Stimulated activated CD8-positive, alpha-beta memory T cell treated with anti-CD3 and anti-CD28 coated beads, Interleukin-7, amount 100 ng/mL, for 1 hour (primary cell): Measurements from ENCODE around the gene CCL11.

Experiments used
- DNase-seq, 2 donors: peaks; one replicate each; pipeline ENCODE4 v3.0.0-alpha.2; 2020; ENCODE audit warnings: low read depth in 2 of 2

CCL11 gene

DNA sequence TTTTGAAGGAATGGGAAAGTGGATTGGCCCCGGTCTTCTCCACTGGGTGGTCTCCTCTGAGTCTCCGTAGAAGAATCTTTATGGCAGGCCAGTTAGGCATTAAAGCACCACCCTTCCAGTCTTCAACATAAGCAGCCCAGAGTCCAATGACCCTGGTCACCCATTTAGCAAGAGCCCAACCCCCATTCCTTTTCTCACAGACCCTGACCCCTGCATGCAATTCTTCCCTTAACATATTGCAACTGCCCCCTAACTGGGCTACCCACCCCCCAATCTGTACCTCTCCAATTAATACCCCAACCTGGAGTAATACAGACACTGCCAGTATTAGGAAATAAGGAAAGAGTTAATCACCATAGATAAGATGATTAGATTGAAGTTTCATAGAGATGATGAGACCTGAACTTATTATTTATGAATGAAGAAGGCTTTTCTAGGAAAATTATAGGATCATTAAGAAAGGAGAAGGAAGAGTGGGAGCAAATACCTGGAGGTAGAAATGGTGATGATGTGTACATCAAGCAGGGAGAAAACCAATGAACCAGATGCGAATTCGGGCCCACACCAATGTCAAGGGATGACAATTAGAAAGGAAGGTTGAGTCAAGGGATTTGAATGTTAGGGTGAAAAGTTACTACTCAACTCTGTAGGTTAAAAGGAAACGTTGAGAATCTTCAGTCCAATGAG, 28.1 kb upstream of the CCL11 start:
- DNase-seq: no peak

DNA sequence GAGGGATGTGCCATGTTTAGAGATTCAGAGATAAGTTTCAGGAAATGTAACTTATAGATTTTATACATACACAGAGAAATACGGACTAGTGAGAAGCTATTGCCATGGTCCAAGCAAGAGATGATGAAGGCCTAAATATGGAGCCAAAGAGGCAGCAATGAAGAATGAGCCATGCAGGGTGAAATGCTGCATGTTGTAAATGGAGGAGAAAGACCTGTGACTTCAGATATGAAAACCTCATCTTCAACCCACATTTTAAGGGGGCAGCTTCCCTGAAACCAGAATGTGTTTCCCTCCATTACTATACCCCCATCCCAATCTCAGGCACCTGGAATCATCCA, 27.6 kb upstream of the CCL11 start:
- no peak for DNase-seq

DNA sequence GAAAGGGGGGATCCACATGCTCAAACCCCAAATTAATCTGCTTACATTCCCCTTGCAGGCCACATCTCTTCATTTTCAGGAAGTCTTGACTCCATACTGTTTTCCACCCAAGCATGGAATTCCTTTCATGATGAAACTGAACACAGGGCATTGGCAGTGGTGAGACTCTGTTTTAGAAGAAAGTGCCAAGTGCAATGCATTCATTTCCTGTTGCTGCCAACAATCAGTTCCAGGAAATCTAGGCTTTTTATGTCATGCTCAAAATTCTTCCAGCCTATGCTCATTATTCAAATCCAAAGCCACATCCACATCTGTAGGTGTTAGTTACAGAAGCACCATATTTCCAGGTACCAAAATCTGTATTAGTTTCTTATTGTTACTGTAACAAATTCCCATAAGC, 26.4 kb upstream of the CCL11 start:
- no peak for DNase-seq

DNA sequence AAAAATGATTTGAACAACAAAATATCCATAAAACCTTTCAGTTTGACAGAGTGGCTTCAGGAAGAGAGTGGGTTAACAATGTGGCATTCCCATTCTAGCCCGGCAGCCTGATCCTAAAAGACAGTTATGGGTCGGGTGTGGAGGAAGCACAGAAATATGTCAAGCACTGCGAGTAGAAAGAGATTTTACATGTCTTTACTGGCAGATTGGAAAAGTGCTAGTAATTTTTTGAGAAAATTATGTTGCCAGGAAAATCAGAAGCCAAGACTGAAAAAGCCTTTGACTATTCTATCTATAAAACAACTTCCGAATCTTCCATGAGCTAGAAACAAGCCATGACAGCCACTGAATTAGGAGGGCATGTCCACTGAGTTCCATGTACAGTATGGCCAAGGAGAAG, 24.7 kb upstream of the CCL11 start:
- no peak for DNase-seq

DNA sequence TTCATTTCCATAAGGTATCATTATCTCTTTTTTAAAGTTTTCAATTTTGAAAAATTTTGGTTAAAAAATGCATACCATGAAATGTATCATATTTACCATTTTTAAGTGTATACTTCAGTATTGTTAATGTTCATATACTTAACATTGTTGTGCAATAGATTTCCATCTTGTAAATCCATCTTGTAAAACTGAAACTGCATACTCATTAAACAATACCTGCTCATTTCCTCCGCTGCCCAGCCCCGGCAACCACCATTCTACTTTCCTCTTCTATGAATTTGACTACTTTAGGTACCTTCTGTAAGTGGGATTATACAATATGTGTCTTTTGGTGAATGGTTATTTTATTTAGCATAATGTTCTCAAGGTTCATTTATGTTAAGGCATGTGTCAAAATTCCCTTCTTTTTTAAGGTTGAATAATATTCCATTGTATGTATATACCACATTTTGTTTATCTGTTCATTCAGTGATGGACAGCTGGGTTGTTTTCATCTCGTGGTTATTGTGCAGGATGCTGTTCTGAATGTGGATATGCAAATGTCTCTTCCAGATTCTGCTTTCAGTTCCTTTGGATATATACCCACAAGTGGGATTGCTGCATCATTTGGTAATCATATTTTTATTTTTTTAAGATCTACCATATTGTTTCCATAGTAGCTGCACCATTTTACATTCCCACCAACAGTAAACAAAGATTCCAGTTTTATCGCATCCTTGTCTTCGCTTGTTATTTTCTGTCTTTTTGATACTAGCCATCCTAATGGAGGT, 23.8 kb upstream of the CCL11 start:
- DNase-seq: no peak

DNA sequence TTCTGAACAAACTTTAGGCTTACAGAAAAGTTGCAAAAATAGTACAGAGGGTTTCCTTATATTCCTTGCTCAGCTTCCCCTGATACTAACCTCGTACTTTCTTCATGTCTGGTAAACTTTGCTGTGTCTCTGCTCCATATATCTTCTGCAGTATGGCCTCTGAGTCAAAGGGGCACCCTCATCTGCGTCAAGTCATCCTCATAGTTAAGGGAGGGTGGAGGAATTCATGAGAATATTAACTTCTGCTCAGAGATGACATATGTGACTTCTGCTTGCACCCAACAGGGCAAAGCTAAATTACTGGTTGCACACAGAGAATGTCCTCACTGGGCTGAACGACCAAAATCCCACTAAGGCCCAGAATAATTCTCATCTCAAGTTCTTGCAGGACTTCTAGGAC, 19.8 kb upstream of the CCL11 start:
- DNase-seq: no peak

DNA sequence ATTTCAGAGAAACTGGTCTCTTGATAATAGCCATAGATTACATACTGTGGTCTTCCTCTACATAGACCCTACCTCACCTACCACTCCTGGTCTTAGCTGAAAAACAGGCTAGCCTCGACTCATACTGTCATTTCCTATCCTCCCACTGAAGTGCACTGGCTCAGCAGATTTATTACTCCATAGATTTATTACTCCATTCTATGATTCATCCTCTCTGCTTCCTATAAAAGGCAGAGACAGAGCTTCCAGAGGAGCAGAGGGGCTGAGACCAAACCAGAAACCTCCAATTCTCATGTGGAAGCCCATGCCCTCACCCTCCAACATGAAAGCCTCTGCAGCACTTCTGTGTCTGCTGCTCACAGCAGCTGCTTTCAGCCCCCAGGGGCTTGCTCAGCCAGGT, 15.6 kb upstream of the CCL11 start, which contains the start of gene CCL7:
Gene CCL7, plus strand, starts transcription at position 253 of the 400 bp plus-strand sequence. Its CDS starts 70 bp downstream, at position 323.
- no peak for DNase-seq

DNA sequence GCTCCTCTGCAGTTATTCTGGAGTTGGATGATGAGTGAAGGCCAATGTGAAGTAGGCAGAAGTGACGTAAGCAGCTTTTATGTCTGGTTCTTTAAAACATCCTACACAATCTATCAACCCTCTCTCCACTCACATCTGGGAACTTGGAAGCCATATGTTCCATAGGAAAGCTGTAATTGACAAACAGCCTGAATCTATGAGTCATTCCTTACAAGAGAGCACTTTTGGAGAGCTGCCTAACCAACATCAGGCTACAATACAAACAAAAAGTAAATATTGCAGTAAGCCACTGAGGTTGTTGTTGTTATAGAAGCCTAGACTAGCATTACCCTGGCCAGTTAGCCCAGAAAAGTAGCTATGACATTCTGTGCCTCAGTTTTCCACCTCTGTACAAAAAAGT, 9.7 kb upstream of the CCL11 start:
- DNase-seq: no peak

DNA sequence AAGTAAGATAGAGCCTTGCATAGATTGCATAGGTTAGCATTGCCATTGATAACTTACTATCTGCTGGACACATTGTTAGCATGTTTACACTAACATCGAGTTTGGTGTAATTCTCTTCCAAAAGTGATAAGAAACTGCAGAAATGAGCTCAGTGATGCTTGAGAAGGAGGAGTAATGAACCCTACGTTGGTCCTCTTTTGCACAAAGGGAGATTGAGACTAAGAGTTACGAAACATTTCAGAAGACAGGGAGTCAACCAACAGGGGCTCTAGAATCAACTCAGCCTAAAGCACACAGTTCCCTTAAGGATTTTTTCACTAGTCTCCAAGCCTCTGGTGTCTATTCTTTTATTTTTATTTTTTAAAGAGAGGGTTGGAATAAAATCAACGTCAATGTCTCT, 8.7 kb upstream of the CCL11 start:
- no peak for DNase-seq

DNA sequence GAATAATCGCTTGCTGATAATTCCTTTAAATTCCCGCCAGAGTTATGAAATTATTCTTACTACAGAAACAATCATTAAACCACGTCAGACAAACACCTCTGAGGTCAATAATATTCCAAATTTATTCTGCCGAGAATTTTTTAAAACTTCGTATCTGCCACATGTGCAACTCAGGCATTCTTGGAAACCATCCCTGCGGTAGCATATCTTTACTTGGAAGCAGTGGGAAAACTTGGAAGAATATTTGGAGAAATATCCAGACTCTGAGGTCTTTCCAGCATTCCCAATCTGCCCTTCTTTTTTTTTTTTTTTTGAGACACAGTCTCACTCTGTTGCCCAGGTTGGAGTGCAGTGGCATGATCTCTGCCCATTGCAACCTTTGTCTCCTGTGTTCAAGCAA, 2.0 kb upstream of the CCL11 start:
- DNase-seq: no peak

DNA sequence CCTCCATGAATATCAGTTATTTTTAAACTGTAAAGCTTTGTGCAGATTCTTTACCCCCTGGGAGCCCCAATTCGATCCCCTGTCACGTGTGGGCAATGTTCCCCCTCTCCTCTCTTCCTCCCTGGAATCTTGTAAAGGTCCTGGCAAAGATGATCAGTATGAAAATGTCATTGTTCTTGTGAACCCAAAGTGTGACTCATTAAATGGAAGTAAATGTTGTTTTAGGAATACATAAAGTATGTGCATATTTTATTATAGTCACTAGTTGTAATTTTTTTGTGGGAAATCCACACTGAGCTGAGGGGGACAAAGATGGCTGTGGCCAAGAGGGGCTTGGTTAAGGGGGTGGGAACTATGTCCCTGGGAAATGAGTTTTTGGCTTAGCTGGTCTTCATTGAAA, 2.3 kb downstream of the CCL11 start:
- no peak for DNase-seq

DNA sequence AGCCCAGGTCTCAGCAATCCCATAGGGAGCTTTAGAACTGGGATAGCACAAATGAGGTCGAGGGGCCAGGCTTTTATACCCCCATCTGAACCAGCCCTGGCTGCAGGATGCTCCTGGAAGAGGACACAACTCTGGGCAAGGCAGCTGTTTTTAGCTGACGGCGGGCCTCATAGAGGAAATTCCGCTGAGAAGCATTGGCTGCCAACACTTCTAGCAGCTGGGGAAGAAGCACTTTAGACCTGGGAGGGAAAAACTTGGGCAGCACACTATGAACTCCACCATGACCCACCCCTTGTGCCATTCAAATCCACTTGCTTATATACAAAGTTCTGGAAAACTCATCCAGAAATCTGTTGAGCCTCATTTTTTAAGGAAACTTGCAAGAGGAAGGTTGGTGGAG, 5.0 kb downstream of the CCL11 start:
- DNase-seq: no peak

DNA sequence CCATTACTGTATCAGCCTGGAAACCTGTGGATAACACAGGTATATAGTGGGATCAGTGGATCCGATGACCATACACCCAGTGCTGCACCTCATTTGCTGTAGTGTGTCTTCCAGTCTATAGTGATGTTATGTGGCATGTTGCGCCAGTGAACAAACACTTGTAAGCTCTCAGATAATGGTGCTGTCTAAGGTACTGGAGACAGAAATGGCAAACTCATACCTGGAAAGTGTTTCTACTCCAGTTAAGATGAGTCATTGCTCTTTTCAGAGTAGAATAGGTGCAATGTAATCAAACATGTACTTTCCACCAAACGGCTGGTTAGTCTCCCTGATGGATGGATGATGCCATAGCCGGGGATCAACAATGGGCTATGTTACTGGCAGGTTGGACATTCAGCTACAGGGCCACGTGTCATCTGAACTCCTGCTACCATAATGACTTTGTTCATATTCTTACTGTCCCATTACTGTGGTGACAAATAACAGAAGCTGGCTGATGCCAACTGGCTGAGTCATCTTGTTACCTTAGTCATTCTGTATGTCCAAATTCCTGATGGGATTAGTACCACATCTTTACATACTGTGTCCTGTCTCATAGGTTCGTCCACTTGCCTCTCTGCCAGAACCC, 6.3 kb downstream of the CCL11 start:
- no peak for DNase-seq

DNA sequence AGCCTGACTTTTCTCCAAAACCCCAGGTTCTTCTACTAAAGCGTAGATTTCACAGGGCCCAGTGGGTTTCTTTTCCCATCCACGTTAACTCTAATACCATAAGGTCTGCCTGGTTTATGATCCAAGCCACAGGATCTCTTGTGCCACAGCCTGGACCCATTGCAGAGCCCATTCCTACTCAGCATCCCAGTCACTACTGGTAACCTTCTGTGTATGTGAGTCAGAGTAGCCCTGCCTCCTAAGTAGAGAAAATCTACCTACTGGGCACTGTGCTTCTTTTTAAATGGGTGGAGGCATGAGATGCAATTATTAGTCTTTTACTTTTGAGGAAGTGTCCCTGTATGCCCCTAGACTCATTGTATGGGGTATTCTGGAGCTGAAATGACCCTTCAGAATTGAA, 13.5 kb downstream of the CCL11 start:
- DNase-seq: no peak

DNA sequence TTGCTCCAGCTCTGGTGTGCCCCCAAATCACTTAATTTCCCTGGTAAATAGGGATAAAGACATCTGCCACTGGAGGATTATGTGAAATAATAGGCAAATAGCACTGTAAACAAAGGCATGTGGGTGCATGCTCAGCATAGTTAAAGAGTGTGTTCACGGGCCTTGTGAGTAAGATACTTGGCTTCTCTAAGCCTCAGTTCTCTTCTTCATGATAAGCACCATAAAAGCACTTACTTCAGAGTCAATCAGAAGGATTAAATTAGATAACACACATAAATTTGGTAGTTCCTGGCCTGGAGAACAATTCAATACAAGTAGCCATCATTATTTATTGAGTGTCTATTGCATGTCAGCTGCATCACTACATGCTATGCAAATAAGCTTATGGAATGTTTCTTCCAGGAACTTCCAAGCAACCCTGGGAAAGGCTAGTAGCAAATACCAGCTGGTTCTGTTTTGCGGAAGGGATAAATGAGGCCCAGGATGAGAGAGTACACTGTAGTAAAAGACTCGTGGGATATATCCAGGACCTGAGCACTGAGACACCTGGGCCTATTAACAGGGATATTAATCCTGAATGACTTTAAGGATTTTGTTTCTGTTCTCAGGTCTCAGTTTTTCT, 14.5 kb downstream of the CCL11 start:
- no peak for DNase-seq

DNA sequence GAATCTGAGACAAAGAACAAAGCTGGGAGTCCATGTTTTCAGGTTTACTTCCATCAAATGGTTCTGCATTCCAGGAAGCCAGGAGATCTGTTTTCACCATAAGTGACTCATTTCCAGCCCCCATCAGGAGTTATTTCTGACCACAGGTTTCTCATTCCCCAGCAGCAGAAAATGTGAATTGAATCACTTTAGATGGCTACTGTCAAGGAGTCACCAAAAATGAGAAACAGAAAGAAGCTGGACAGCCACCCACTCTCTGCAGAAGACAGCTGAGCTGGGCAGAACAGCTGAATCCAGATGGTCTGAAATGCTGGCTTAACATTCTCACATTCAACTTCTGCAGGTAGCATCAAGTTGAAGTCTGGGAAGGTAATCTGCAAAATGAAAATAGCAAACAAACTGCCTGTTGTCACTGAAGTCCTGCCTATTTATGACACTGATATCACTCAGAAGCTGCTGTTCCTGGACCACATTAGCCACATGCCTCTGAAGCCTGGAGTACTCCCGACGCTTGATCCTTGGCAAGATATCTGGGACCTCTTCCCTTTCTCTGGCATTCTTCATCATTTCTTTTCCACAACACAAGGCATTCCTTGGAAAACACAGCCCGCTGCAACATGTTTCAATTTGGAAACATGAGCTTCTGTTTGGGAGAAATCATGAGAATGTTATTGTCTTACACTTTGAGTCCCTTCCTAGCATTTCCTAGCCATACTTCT, 15.3 kb downstream of the CCL11 start:
- DNase-seq: no peak

DNA sequence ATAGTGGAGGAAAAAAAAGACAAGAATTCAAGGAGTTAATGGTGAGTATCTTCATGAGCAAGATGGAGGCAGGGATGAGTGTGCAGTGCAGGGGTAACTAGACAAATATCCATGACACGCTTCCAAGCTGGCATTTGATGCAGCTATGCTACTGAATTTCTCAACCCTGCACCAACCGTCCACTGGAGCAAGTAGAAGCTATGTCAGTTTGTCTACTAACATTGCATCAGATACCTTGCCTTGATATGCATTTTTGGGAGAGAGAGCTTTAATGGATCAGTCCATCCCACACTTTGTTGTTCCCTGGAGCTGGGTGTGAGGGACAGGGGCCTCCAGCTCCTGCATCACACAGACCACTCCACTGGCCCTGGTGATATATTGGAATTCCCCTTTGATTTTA, 16.4 kb downstream of the CCL11 start:
- no peak for DNase-seq

DNA sequence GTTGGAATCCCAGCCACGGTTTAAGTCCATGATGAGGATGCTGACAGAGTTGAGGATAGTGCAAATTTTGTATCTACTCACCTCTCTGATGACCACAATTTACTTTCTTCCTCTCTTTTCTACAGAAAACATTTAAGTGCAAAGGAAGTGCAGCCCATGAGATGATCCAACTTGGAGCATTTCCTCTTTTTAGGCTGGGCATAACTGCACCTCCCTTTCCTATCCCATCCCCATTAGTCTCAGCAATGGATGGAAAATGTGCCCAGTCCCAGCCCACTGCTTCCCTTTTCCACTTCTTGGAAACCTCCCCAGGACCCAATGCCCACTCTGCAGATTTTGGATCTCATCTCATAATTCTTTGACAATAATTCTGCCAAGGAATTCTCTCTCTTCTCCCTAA, 17.1 kb downstream of the CCL11 start:
- no peak for DNase-seq

DNA sequence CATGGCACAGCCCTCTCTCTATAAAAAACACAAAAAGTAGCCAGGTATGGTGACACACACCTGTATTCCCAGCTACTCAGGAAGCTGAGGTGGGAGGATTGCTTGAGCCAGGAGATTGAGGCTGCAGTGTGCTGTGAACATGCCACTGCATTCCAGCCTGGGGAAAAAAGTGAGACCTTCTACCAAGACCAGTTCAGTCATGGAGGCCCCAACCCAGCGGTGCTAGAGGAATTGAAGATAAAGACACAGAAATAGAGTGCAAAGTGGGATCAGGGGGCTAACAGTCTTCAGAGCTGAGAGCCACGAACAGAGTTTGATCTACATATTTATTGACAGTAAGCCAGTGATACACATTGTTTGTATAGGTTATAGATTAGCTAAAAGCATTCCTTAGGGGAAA, 18.1 kb downstream of the CCL11 start:
- no peak for DNase-seq

DNA sequence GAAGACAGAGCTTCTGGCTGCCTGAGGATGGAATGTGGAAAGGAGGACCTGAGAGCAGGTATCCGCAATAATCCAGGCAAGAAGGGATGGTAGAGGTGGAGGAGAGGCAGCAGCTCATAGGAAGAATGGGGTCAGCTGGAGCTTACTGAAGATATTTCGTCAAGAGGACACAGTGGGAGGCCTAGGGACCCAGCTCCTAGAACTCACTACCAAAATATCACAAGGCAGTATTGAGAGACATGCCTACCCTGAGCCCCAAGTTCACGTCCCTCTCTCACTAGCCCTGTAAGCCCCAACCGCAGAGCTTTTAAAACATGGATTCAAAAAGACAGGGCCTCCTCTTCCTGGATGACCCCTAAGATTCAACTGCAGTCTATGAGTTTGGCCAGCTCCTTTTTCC, 19.5 kb downstream of the CCL11 start:
- DNase-seq: no peak

DNA sequence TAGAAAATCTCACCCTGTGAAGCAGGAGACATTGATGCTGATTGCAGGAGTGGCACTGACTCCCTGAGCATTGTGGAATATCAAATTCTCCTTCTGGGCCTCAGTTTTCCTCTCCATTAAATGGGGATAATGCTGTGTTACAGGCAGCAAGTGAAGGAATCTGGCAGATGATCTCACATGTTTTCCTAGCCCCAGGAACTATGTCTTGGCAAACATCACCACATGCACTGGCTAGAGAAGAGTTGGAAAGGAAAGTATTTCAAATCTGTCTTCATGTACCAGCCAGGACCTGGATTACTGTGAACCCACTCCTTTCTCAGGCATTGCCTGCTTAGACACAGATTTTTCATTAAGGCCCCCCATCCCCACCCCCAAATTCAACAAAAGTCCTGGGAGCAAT, 20.1 kb downstream of the CCL11 start:
- DNase-seq: no peak

DNA sequence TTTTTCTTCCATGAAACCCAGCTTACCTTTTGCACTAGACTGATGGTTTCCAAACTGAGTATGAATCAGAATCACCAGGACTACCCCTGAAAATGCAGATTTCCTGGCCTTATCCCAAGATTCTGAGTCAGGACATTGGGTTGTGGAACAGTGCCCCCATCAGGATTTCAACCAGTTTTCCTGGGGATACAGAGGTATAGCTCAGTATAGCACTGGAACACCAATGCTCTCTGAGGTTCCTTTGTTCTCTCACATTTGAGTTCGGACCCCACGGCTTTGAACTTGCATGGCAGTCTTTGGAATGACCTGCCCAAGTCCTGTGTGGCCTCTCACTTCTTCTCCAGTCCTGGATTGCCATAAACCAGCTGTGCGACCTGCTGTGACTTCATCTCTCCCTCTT, 20.9 kb downstream of the CCL11 start:
- no peak for DNase-seq
